ENCODE measurements around the gene HS3ST2.
"Not testable (repeated sequence)": the region's sequence is repeated elsewhere in the genome, so short reads cannot be mapped to it uniquely, and the experiment has no call there.

HS3ST2 gene

GRCh38 chr16:22814711-22815105, 746 bp downstream of the HS3ST2 start:
- DNase-seq, result no peak

- DNase-seq, result no peak
Observed at GRCh38 chr16:22815863-22816262, 1.9 kb downstream of the HS3ST2 start.

- DNase-seq, result no peak
Observed at GRCh38 chr16:22816475-22816874, 2.5 kb downstream of the HS3ST2 start.

GRCh38 chr16:22818736-22819135, 4.8 kb downstream of the HS3ST2 start:
- not testable (repeated sequence) for DNase-seq

- DNase-seq, result no peak
Observed at GRCh38 chr16:22838681-22839080, 24.7 kb downstream of the HS3ST2 start.

- DNase-seq, result not testable (repeated sequence)
Observed at GRCh38 chr16:22842031-22842430, 28.1 kb downstream of the HS3ST2 start.

- DNase-seq, result no peak
Observed at GRCh38 chr16:22843122-22843521, 29.2 kb downstream of the HS3ST2 start.

- DNase-seq, result no peak
Observed at GRCh38 chr16:22843856-22844255, 29.9 kb downstream of the HS3ST2 start.

- DNase-seq, result no peak
Observed at GRCh38 chr16:22844416-22844815, 30.5 kb downstream of the HS3ST2 start.

GRCh38 chr16:22847100-22847499, 33.1 kb downstream of the HS3ST2 start:
- no peak for DNase-seq

GRCh38 chr16:22847690-22848089, 33.7 kb downstream of the HS3ST2 start:
- DNase-seq, result no peak

GRCh38 chr16:22848451-22848850, 34.5 kb downstream of the HS3ST2 start:
- no peak for DNase-seq

- no peak for DNase-seq
Observed at GRCh38 chr16:22849517-22849916, 35.6 kb downstream of the HS3ST2 start.

- no peak for DNase-seq
Observed at GRCh38 chr16:22855231-22855630, 41.3 kb downstream of the HS3ST2 start.

GRCh38 chr16:22857296-22858025, 43.5 kb downstream of the HS3ST2 start:
- no peak for DNase-seq

- DNase-seq, result no peak
Observed at GRCh38 chr16:22859925-22860324, 46.0 kb downstream of the HS3ST2 start.

GRCh38 chr16:22861580-22861979, 47.6 kb downstream of the HS3ST2 start:
- DNase-seq, result no peak

GRCh38 chr16:22862046-22862445, 48.1 kb downstream of the HS3ST2 start:
- DNase-seq, result no peak

- DNase-seq, result no peak
Observed at GRCh38 chr16:22864375-22864774, 50.4 kb downstream of the HS3ST2 start.

GRCh38 chr16:22868593-22869224, 54.7 kb downstream of the HS3ST2 start:
- DNase-seq, result no peak

GRCh38 chr16:22871861-22872260, 57.9 kb downstream of the HS3ST2 start:
- no peak for DNase-seq

- no peak for DNase-seq
Observed at GRCh38 chr16:22874394-22874793, 60.4 kb downstream of the HS3ST2 start.

- DNase-seq, result no peak
Observed at GRCh38 chr16:22878955-22879354, 65.0 kb downstream of the HS3ST2 start.

GRCh38 chr16:22879466-22879865, 65.5 kb downstream of the HS3ST2 start:
- DNase-seq, result no peak

- DNase-seq, result no peak
Observed at GRCh38 chr16:22882981-22883380, 69.0 kb downstream of the HS3ST2 start.

Measured in activated CD8-positive, alpha-beta memory T cell treated with anti-CD3 and anti-CD28 coated beads, Interleukin-2, amount 50 U/mL, for 48 hours (primary cell).